ENCODE measurements around the gene PTPRS. TPM values are rescaled to one million over a fixed set of nuclear protein-coding genes. Genes with fewer than 3 reads are reported as not detected.

The PTPRS gene
- total RNA-seq, 1 donor from 2014 or later: 241 TPM

DNA sequence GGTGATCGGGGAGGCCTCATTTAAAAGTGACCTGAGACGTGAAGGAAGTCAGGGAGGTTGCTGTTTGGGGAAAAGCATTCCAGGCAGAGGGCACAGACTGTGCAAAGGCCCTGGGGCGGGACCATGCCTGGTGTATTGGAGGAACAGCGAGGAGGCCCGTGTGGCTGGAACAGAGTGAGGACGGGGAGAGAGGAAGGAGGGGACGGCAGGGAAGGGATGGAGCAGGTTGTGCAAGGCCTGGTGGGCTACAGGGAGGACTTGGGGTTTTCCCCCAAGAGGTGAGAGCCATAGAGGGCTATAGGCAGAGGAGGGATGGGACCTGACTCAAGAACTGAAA is 17.2 kb downstream of the PTPRS start:
- H3K36me3 Mint-ChIP-seq: peaks cover 4% of the 10 kb centered on the region
- no peak overlapping the region for H3K4me3 Mint-ChIP-seq
- TF ChIP-seq CTCF (IDR thresholded peaks at IDR 0.05; ENCODE audit: unreplicated experiment): no peak
- H3K9me3 Mint-ChIP-seq: peaks cover 3% of the 10 kb centered on the region
- no peak for DNase-seq (ENCODE audit: low spot score in 2 of 2, unreplicated experiment in 2 of 2)
- no peaks in the 10 kb centered on the region for H3K4me1 Mint-ChIP-seq
- H3K27me3 Mint-ChIP-seq (ENCODE audit: low read depth): peaks cover 3% of the 10 kb centered on the region
- H3K27ac Mint-ChIP-seq: no peak overlapping the region

DNA sequence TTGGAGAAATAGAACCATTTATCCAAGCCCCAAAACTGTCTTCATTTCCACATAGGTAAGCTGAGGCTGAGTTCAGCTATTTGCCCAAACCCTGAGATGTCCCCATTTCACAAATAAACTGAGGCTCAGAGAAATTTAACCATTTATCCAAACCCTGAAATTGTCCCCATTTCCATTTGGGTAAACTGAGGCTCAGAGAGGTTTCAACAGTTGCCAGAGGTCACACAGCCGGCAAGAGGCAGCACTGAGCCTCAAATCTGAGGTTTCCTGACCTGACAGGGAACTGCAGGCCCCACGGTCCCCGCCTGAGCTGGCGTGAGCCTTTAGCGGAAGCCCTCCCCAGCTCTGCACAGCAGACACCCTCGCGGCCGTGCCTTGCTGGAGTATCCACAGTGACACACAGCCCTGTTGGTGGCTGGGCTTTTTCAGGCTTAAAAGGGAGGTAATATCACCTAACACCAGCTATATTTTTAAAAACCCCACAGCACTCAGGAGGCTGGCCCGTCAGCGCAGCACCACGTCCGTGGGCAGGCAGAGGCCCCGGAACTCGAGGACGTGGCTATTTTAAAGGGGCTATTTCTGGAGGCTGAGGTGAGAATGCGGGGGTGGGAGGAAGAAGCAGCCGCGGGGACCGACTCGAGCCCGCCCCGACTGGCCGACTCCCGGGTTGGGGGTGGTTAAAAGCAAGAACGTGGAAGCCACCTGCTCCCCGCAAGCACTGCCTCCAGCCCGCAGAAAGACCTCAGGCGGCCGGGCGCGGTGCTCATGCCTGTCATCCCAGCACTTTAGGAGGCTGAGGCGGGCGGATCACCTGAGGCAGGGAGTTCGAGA is 18.5 kb downstream of the PTPRS start:
- no peaks in the 10 kb centered on the region for H3K4me1 Mint-ChIP-seq
- H3K4me3 Mint-ChIP-seq: no peak overlapping the region
- H3K27me3 Mint-ChIP-seq (ENCODE audit: low read depth): peaks cover 3% of the 10 kb centered on the region
- no peak for DNase-seq (ENCODE audit: low spot score in 2 of 2, unreplicated experiment in 2 of 2)
- H3K9me3 Mint-ChIP-seq: peaks cover 3% of the 10 kb centered on the region
- TF ChIP-seq CTCF (IDR thresholded peaks at IDR 0.05; ENCODE audit: unreplicated experiment): no peak
- peaks cover 4% of the 10 kb centered on the region for H3K36me3 Mint-ChIP-seq
- no peak overlapping the region for H3K27ac Mint-ChIP-seq

DNA sequence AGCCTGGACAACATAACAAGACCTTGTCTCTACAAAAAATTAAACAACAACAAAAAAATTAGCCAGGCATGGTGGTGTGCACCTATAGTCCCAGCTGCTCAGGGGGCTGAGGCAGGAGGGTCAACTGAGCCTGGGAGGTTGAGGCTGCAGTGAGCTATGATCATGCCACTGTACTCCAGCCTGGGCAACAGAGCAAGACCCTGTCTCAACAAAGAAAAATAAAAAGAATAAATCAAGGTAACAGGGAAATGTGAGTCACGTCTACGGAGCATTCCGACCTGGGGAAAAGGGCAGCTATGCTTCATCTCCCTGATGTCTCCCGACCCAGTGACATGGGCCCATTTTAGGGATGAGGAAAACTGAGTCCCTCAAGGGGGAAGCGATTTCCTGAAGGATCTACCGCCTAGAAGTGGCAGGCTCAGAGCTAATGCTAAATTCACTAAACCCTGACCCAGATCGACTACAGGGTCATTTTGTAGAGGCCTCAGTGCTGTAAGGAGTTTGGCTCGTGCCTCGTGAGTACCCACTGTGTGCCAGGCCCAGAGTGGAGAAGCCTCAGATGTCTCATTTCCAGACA is 19.5 kb downstream of the PTPRS start:
- H3K27me3 Mint-ChIP-seq (ENCODE audit: low read depth): peaks cover 3% of the 10 kb centered on the region
- no peak overlapping the region for H3K27ac Mint-ChIP-seq
- H3K9me3 Mint-ChIP-seq: peaks cover 3% of the 10 kb centered on the region
- no peak for TF ChIP-seq CTCF (IDR thresholded peaks at IDR 0.05; ENCODE audit: unreplicated experiment)
- no peaks in the 10 kb centered on the region for H3K4me1 Mint-ChIP-seq
- H3K4me3 Mint-ChIP-seq: no peak overlapping the region
- H3K36me3 Mint-ChIP-seq: peaks cover 4% of the 10 kb centered on the region
- no peak for DNase-seq (ENCODE audit: low spot score in 2 of 2, unreplicated experiment in 2 of 2)

- Mint-ChIP-seq H3K27me3 (ENCODE audit: low read depth) (no peaks in the 10 kb centered on the region), H3K4me1 (no peaks in the 10 kb centered on the region), H3K36me3 (peaks cover 2% of the 10 kb centered on the region), H3K4me3 (no peak overlapping the region), H3K9me3 (no peaks in the 10 kb centered on the region), H3K27ac (no peak overlapping the region)
- no peak for TF ChIP-seq CTCF (IDR thresholded peaks at IDR 0.05; ENCODE audit: unreplicated experiment)
- no peak for DNase-seq (ENCODE audit: low spot score in 2 of 2, unreplicated experiment in 2 of 2)
These were observed 21.1 kb downstream of the PTPRS start for GRCh38 chr19:5319516-5319915.

GRCh38 chr19:5318306-5318705 is 22.3 kb downstream of the PTPRS start:
- DNase-seq (ENCODE audit: low spot score in 2 of 2, unreplicated experiment in 2 of 2): no peak
- no peak for TF ChIP-seq CTCF (IDR thresholded peaks at IDR 0.05; ENCODE audit: unreplicated experiment)
- Mint-ChIP-seq H3K27me3 (ENCODE audit: low read depth) (no peaks in the 10 kb centered on the region), H3K4me1 (peaks cover 2% of the 10 kb centered on the region), H3K36me3 (peaks cover 2% of the 10 kb centered on the region), H3K27ac (no peak overlapping the region), H3K4me3 (no peak overlapping the region), H3K9me3 (no peaks in the 10 kb centered on the region)
